Measurements from ENCODE around the gene ARAP2.
"Not testable (repeated sequence)": the region's sequence is repeated elsewhere in the genome, so short reads cannot be mapped to it uniquely, and the experiment has no call there.

ARAP2 gene

DNA sequence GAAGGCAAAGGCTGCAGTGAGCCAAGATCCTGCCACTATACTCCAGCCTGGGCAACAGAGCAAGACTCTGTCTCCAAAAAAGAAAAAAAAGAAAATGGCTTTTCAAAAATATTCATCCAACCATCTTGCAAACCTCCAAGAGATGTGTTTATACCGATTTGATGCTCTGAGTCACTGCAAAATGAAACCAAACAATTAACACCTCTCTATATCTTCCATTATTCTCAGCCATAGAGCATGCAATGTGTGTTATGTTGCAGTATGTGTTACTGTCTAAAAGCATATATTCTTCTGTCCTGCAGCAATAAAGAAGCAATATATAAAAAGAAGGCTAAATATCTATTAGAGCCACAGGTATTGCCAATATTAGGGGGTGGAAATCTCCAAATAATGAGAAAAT lies 51.4 kb downstream of the ARAP2 start:
- no peaks in the 10 kb centered on the region for H3K9me3 ChIP-seq (ENCODE audit: severe bottlenecking)
- no peak overlapping the region for H3K4me3 ChIP-seq (ENCODE audit: low read depth, low read length)
- TF ChIP-seq, protein P1, sequence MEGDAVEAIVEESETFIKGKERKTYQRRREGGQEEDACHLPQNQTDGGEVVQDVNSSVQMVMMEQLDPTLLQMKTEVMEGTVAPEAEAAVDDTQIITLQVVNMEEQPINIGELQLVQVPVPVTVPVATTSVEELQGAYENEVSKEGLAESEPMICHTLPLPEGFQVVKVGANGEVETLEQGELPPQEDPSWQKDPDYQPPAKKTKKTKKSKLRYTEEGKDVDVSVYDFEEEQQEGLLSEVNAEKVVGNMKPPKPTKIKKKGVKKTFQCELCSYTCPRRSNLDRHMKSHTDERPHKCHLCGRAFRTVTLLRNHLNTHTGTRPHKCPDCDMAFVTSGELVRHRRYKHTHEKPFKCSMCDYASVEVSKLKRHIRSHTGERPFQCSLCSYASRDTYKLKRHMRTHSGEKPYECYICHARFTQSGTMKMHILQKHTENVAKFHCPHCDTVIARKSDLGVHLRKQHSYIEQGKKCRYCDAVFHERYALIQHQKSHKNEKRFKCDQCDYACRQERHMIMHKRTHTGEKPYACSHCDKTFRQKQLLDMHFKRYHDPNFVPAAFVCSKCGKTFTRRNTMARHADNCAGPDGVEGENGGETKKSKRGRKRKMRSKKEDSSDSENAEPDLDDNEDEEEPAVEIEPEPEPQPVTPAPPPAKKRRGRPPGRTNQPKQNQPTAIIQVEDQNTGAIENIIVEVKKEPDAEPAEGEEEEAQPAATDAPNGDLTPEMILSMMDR (IDR thresholded peaks at IDR 0.05; ENCODE audit: low read depth, low read length): no peak
- H3K27me3 ChIP-seq (ENCODE audit: insufficient read depth, low read depth, severe bottlenecking): peaks cover 64% of the 10 kb centered on the region
- no peak overlapping the region for H3K27ac ChIP-seq
- H3K36me3 ChIP-seq: no peaks in the 10 kb centered on the region
- DNase-seq: no peak

- DNase-seq: no peak
- no peaks in the 10 kb centered on the region for H3K9me3 ChIP-seq (ENCODE audit: severe bottlenecking)
- peaks cover 69% of the 10 kb centered on the region for H3K27me3 ChIP-seq (ENCODE audit: insufficient read depth, low read depth, severe bottlenecking)
- no peak overlapping the region for H3K4me3 ChIP-seq (ENCODE audit: low read depth, low read length)
- TF ChIP-seq, protein P1 (IDR thresholded peaks at IDR 0.05; ENCODE audit: low read depth, low read length): no peak
- H3K36me3 ChIP-seq: no peaks in the 10 kb centered on the region
- H3K27ac ChIP-seq: no peak overlapping the region
These were observed 54.6 kb downstream of the ARAP2 start for GRCh38 chr4:36189511-36190226.

DNA sequence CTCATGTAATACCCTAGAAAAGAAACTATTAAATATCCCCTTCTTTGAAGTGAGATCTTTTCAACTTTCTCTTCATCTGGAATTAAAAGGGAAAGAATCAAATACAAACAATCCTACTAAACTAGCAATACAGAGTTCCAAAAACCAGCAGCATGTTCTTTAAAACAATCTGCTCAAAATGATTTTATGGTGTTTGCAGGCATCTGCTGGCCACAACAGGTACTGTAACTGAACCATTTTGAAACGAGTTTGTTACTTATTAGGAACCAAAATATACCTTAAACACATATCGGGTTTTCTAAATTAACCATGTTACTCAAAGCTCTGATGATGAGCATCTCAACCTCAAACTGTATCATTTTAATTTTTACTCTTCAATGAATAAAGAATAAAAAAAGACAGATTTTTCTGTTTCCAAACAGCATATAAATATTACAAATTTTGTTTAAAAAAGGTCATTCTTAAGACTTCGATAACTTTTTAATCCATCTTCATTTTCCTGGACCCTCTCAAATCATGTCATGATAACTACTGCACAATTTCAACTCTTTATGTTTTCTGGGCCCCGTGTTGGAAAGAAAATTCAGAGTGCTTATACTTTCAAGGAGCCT lies 56.5 kb downstream of the ARAP2 start:
- no peaks in the 10 kb centered on the region for H3K36me3 ChIP-seq
- no peak overlapping the region for H3K4me3 ChIP-seq (ENCODE audit: low read depth, low read length)
- H3K9me3 ChIP-seq (ENCODE audit: severe bottlenecking): no peaks in the 10 kb centered on the region
- H3K27ac ChIP-seq: no peak overlapping the region
- H3K27me3 ChIP-seq (ENCODE audit: insufficient read depth, low read depth, severe bottlenecking): peaks cover 77% of the 10 kb centered on the region
- DNase-seq: no peak
- TF ChIP-seq, protein P1 (IDR thresholded peaks at IDR 0.05; ENCODE audit: low read depth, low read length): peak; percentile 42; the same call in 1 of the 2 replicates

DNA sequence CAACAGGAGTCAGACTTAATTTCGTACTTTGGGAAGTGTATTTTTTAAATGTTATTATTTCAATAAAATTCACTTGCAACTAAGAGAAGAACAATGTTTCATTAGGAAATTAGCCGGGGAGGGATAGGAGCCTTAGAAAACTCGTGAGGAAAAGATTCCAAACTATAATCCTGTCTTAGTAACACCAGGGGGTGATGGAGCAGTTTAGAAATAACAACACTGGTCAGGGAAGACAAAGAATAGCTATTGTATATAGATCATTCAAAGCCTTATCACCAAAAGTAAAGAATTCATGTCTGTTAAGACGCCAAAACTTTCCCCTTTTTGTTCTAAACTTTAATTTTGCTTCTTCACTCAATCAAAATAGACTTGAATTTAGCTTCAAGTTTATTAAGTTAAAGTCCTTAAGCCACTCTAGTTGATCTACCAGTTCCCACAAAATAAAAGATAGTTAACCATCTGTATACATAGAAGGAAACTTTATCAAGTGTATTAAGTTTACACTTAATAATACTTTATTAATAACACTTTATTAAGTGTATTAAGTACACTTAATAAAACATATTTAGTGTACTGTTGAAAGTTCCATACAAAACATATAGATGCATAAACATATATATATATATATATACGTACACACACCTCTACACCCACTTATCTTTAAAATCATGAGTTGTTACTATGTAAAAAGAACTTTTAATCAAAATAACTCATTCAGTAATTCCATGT lies 60.5 kb downstream of the ARAP2 start:
- no peak overlapping the region for H3K27ac ChIP-seq
- TF ChIP-seq, protein P1 (IDR thresholded peaks at IDR 0.05; ENCODE audit: low read depth, low read length): no peak

GRCh38 chr4:36183232-36183631 lies 61.1 kb downstream of the ARAP2 start:
- Histone ChIP-seq H3K36me3 (no peaks in the 10 kb centered on the region), H3K27ac (no peak overlapping the region)
- TF ChIP-seq, protein P1 (IDR thresholded peaks at IDR 0.05; ENCODE audit: low read depth, low read length): no peak

More for the DNA sequence above, 60.5 kb downstream of the ARAP2 start:
- no peak for DNase-seq
- H3K4me3 ChIP-seq (ENCODE audit: low read depth, low read length): no peak overlapping the region
- peaks cover 64% of the 10 kb centered on the region for H3K27me3 ChIP-seq (ENCODE audit: insufficient read depth, low read depth, severe bottlenecking)
- no peaks in the 10 kb centered on the region for H3K36me3 ChIP-seq
- no peaks in the 10 kb centered on the region for H3K9me3 ChIP-seq (ENCODE audit: severe bottlenecking)

DNA sequence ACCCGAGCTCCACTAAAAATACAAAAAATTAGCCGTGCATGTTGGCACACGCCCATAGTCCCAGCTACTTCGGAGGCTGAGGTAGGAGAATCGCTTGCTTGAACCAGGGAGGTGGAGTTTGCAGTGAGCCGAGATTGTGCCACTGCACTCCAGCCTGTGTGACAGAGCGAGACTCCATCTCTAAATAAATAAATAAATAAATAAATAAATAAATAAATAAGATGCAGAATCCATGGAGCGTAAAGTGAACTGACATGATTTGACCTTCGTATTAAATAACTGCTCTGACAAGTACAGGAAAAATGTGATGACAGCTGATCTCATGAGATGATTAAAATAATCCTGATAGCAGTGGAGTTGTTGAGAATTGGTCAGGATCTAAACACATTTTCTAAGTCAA lies 62.0 kb downstream of the ARAP2 start:
- H3K27me3 ChIP-seq (ENCODE audit: insufficient read depth, low read depth, severe bottlenecking): peaks cover 56% of the 10 kb centered on the region
- not testable (repeated sequence) for DNase-seq; H3K9me3 ChIP-seq (ENCODE audit: severe bottlenecking); H3K4me3 ChIP-seq (ENCODE audit: low read depth, low read length); H3K27ac ChIP-seq; H3K36me3 ChIP-seq

More at GRCh38 chr4:36183232-36183631, 61.1 kb downstream of the ARAP2 start:
- DNase-seq: no peak
- Histone ChIP-seq H3K4me3 (ENCODE audit: low read depth, low read length) (no peak overlapping the region), H3K27me3 (ENCODE audit: insufficient read depth, low read depth, severe bottlenecking) (peaks cover 58% of the 10 kb centered on the region), H3K9me3 (ENCODE audit: severe bottlenecking) (no peaks in the 10 kb centered on the region)

Measured in WERI-Rb-1 (cell line).